Caco-2 (cell line): ENCODE data around the gene KCNJ3. TPM values are rescaled to one million over a fixed set of nuclear protein-coding genes. Genes with fewer than 3 reads are reported as not detected.

ENCODE experiments used
- BruUV-seq: library from RNA; stranded (reverse); fragments of 400-500 nt; replicated peaks from 2 replicates; lab custom pipeline; 2021; lab: Mats Ljungman, UMichigan
- CTCF ChIA-PET: fragments of 300-600 bp; sonication (Branson Sonifier 250); formaldehyde crosslinking; loops from one replicate; lab custom pipeline; 2022; ENCODE audit warnings: antibody characterized with exemption; lab: Charles Lee
- POLR2A ChIA-PET: fragments of 300-600 bp; sonication (Branson Sonifier 250); formaldehyde crosslinking; loops from one replicate; lab custom pipeline; 2022; ENCODE audit warnings: antibody characterized with exemption; lab: Charles Lee
- DNase-seq, 2 experiments: peaks; one replicate each; pipeline versions ENCODE4 v3.0.0 to v3.0.0-alpha.2; 2020 to 2022
- H3K27me3 ChIP-seq: replicated peaks from 2 replicates; pipeline ENCODE4 v1.6.0; 2011; ENCODE audit warnings: low read length; ENCODE audit not compliant: control insufficient read depth, insufficient read depth
- H3K36me3 ChIP-seq: 2 replicates; pipeline ENCODE4 v1.5.1; 2011; ENCODE audit warnings: low read length; ENCODE audit not compliant: control insufficient read depth, insufficient read depth
- H3K4me1 ChIP-seq: fragments of 250-450 bp; sonication (Bioruptor Pico); 2 replicates; pipeline ENCODE4 v1.5.1; 2020; ENCODE audit warnings: mild to moderate bottlenecking
- H3K4me3 ChIP-seq: 2 replicates; pipeline ENCODE4 v1.5.1; 2011; ENCODE audit warnings: low read depth, mild to moderate bottlenecking, control low read depth, low read length
- H3K9me3 ChIP-seq: fragments of 250-450 bp; sonication (Bioruptor Pico); 2 replicates; pipeline ENCODE4 v1.5.1; 2020; ENCODE audit warnings: mild to moderate bottlenecking, moderate library complexity
- H3K27ac Mint-ChIP-seq: one replicate; pipeline ENCODE4 v1.8.0; 2022; ENCODE audit warnings: mixed read lengths; ENCODE audit not compliant: unreplicated experiment
- H3K27me3 Mint-ChIP-seq: one replicate; pipeline ENCODE4 v1.8.0; 2022; ENCODE audit warnings: mixed read lengths; ENCODE audit not compliant: insufficient read depth, unreplicated experiment
- H3K36me3 Mint-ChIP-seq: one replicate; pipeline ENCODE4 v1.8.0; 2022; ENCODE audit warnings: mild to moderate bottlenecking, mixed read lengths; ENCODE audit not compliant: insufficient read depth, unreplicated experiment
- H3K4me1 Mint-ChIP-seq: one replicate; pipeline ENCODE4 v1.8.0; 2022; ENCODE audit warnings: low read depth, mixed read lengths; ENCODE audit not compliant: unreplicated experiment
- H3K4me3 Mint-ChIP-seq: one replicate; pipeline ENCODE4 v1.8.0; 2022; ENCODE audit warnings: mild to moderate bottlenecking, moderate library complexity, mixed read lengths; ENCODE audit not compliant: unreplicated experiment
- H3K9me3 Mint-ChIP-seq: one replicate; pipeline ENCODE4 v1.8.0; 2022; ENCODE audit warnings: mixed read lengths; ENCODE audit not compliant: unreplicated experiment
- intact Hi-C: fragments of 100-400 bp; cut with micrococcal nuclease; formaldehyde crosslinking; loops from one replicate; pipeline ENCODE4 v1.10.0; 2022; ENCODE audit not compliant: unreplicated experiment
- total RNA-seq: library from RNA; stranded (reverse); gene quantifications from 2 replicates; pipeline ENCODE4 v1.2.3, GENCODE V29; 2022
- TF ChIP-seq, protein P1 (sequence below), 2 experiments: fragments of 200-600 bp in 1 of 2; IDR thresholded peaks; 1 replicate in 1 of 2; 2 replicates in 1 of 2; pipeline versions ENCODE4 v1.5.1 to v1.8.0; 2011 to 2022; ENCODE audit warnings: antibody characterized with exemption in 1 of 2, control low read depth in 1 of 2, inconsistent platforms in 1 of 2, low read depth in 1 of 2, low read length in 1 of 2, mild to moderate bottlenecking in 1 of 2, moderate library complexity in 1 of 2; ENCODE audit not compliant: insufficient read depth in 1 of 2, severe bottlenecking in 1 of 2, unreplicated experiment in 1 of 2

KCNJ3 gene
- total RNA-seq, 1 experiment from 2014 or later: not detected

DNA sequence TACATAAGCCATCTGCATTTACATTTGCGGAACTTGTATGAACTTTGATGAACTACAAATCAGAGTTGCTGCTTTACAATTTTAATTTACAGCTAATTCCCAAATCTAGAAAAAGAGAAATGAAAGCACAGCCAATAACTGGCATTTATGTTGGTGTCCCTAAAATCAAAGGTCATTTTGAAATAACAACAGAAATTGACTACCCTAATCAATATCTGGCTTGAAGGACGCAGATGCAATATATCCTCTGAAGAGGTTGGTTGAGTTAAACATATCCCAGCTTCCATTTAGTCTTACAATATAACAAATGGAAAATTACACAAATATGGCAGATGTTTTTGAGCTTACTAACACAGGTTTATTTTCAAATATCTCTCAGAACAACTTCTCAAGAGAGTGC lies 177.5 kb downstream of the KCNJ3 start:
- intact Hi-C loops: no loop called here
- POLR2A ChIA-PET: no interaction called here
- BruUV-seq: no TSS peak

DNA sequence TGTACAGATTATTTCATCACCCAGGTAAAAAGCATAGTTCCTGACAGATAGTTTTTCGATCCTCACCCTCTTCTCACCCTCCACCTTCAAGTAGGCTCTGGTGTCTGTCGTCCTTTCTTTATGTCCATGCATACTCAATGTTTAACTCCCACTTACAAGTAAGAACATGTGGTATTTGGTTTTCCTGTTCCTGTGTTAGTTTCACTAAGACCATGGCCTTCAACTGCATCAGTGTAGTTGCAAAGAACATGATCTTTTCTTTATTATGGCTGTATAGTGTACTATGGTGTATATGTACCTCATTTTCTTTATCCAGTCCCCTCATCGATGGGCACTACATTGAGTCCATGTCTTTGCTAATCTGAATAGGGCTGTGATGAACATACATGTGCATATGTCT lies 184.2 kb downstream of the KCNJ3 start:
- intact Hi-C loops: no loop called here
- Mint-ChIP-seq H3K36me3 (no peaks in the 10 kb centered on the region), H3K9me3 (no peaks in the 10 kb centered on the region), H3K27ac (no peak overlapping the region), H3K4me3 (no peak overlapping the region), H3K4me1 (no peaks in the 10 kb centered on the region), H3K27me3 (peaks cover 3% of the 10 kb centered on the region)
- DNase-seq: no peak
- Histone ChIP-seq H3K9me3 (no peaks in the 10 kb centered on the region), H3K36me3 (no peaks in the 10 kb centered on the region), H3K4me3 (no peak overlapping the region), H3K27me3 (no peaks in the 10 kb centered on the region), H3K4me1 (no peaks in the 10 kb centered on the region)
- TF ChIP-seq, protein P1, sequence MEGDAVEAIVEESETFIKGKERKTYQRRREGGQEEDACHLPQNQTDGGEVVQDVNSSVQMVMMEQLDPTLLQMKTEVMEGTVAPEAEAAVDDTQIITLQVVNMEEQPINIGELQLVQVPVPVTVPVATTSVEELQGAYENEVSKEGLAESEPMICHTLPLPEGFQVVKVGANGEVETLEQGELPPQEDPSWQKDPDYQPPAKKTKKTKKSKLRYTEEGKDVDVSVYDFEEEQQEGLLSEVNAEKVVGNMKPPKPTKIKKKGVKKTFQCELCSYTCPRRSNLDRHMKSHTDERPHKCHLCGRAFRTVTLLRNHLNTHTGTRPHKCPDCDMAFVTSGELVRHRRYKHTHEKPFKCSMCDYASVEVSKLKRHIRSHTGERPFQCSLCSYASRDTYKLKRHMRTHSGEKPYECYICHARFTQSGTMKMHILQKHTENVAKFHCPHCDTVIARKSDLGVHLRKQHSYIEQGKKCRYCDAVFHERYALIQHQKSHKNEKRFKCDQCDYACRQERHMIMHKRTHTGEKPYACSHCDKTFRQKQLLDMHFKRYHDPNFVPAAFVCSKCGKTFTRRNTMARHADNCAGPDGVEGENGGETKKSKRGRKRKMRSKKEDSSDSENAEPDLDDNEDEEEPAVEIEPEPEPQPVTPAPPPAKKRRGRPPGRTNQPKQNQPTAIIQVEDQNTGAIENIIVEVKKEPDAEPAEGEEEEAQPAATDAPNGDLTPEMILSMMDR (IDR thresholded peaks at IDR 0.05; ENCODE audit: insufficient read depth in 1 of 2, low read depth in 1 of 2, low read length in 1 of 2, severe bottlenecking in 1 of 2, unreplicated experiment in 1 of 2): no peak
- BruUV-seq: no TSS peak
- ChIA-PET CTCF (no interaction called here), POLR2A (no interaction called here)

More for the DNA sequence above, 177.5 kb downstream of the KCNJ3 start:
- H3K4me1 Mint-ChIP-seq: no peaks in the 10 kb centered on the region
- no peak overlapping the region for H3K27ac Mint-ChIP-seq
- TF ChIP-seq, protein P1 (IDR thresholded peaks at IDR 0.05; ENCODE audit: insufficient read depth in 1 of 2, low read depth in 1 of 2, low read length in 1 of 2, severe bottlenecking in 1 of 2, unreplicated experiment in 1 of 2): no peak
- DNase-seq: no peak
- no peak overlapping the region for H3K4me3 Mint-ChIP-seq
- Histone ChIP-seq H3K9me3 (no peaks in the 10 kb centered on the region), H3K4me3 (no peak overlapping the region), H3K4me1 (no peaks in the 10 kb centered on the region), H3K27me3 (no peaks in the 10 kb centered on the region), H3K36me3 (no peaks in the 10 kb centered on the region)
- CTCF ChIA-PET: no interaction called here
- no peaks in the 10 kb centered on the region for H3K36me3 Mint-ChIP-seq
- no peaks in the 10 kb centered on the region for H3K27me3 Mint-ChIP-seq
- H3K9me3 Mint-ChIP-seq: no peaks in the 10 kb centered on the region

DNA sequence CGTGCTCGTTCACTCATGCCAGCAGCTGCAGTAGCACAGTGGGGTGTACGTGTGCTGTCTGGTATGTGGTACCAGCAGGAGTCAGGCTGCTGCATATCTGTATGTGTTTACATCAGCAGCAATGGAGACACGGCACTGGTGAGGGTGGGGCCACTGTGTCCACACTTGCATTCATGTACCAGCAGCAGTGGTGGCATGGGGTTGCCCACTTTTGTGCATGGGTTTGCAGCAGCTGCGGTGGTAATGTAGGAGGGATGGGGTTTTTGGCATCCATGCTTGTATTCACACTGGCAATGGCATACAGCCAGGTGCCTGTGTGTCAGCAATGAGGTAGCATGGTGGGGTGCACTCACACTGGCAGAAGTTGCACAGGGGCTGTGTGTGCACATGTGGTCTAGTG lies 187.8 kb downstream of the KCNJ3 start:
- ChIA-PET CTCF (no interaction called here), POLR2A (no interaction called here)
- H3K4me1 Mint-ChIP-seq: no peaks in the 10 kb centered on the region
- Histone ChIP-seq H3K4me3 (no peak overlapping the region), H3K9me3 (no peaks in the 10 kb centered on the region; the same call in 1 of the 2 replicates), H3K27me3 (no peaks in the 10 kb centered on the region), H3K36me3 (no peaks in the 10 kb centered on the region), H3K4me1 (no peaks in the 10 kb centered on the region)
- intact Hi-C loops: no loop called here
- no peak overlapping the region for H3K4me3 Mint-ChIP-seq
- H3K27me3 Mint-ChIP-seq: peaks cover 3% of the 10 kb centered on the region
- no peaks in the 10 kb centered on the region for H3K9me3 Mint-ChIP-seq
- BruUV-seq: no TSS peak
- H3K27ac Mint-ChIP-seq: no peak overlapping the region
- DNase-seq: no peak
- no peaks in the 10 kb centered on the region for H3K36me3 Mint-ChIP-seq
- TF ChIP-seq, protein P1 (IDR thresholded peaks at IDR 0.05; ENCODE audit: insufficient read depth in 1 of 2, low read depth in 1 of 2, low read length in 1 of 2, severe bottlenecking in 1 of 2, unreplicated experiment in 1 of 2): no peak
